Retinal pigment epithelial cell (primary cell): ENCODE measurements around the gene GATA5.

Experiments
- DNase-seq: peaks from one replicate; pipeline ENCODE4 v3.0.0-alpha.2; 2010; ENCODE audit warnings: low read depth
- H3K4me3 ChIP-seq: 2 replicates; pipeline ENCODE4 v1.5.1; 2011; ENCODE audit warnings: mild to moderate bottlenecking, low read length, control low read depth, moderate library complexity
- TF ChIP-seq, protein P1 (sequence below): conservative IDR thresholded peaks from 2 replicates; pipeline ENCODE4 v1.5.1; 2011; ENCODE audit warnings: low read depth, low read length, control low read depth, inconsistent platforms

Gene GATA5

DNA sequence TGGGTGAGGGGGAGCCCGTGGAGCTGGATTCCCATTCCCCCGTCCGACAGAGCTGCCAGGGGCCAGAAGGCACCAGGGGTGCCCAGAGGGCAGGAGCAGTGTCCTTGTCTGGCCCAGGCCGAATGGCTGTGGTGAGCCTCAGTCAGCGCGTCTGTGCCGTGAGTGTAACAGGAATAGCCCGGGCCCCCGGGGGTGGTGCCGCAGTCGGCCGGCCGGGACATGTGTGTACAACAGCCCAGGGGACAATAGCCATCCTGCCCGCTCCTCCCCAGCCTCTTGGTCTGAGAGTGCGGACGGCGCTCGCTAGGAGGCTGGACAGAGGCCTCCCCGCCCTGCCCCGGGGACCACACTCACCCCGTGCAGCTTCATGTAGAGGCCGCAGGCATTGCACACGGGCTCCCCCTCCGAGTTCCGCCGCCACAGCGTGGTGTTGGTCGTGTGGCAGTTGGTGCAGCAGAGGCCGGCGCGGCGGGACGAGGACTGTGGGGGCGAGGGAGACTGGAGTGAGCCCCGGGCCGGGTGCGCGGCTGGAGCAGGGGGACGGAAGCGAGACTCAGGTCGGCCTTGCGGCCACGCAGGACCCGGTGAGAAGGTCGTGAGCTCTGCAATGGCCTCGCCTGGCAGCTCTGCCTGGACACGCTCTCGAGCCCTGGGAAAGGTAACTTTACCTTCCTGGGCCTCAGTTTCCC lies 9.6 kb downstream of the GATA5 start:
- TF ChIP-seq, protein P1, sequence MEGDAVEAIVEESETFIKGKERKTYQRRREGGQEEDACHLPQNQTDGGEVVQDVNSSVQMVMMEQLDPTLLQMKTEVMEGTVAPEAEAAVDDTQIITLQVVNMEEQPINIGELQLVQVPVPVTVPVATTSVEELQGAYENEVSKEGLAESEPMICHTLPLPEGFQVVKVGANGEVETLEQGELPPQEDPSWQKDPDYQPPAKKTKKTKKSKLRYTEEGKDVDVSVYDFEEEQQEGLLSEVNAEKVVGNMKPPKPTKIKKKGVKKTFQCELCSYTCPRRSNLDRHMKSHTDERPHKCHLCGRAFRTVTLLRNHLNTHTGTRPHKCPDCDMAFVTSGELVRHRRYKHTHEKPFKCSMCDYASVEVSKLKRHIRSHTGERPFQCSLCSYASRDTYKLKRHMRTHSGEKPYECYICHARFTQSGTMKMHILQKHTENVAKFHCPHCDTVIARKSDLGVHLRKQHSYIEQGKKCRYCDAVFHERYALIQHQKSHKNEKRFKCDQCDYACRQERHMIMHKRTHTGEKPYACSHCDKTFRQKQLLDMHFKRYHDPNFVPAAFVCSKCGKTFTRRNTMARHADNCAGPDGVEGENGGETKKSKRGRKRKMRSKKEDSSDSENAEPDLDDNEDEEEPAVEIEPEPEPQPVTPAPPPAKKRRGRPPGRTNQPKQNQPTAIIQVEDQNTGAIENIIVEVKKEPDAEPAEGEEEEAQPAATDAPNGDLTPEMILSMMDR, result no peak
- H3K4me3 ChIP-seq, result no peak overlapping the region
- DNase-seq, result no peak

DNA sequence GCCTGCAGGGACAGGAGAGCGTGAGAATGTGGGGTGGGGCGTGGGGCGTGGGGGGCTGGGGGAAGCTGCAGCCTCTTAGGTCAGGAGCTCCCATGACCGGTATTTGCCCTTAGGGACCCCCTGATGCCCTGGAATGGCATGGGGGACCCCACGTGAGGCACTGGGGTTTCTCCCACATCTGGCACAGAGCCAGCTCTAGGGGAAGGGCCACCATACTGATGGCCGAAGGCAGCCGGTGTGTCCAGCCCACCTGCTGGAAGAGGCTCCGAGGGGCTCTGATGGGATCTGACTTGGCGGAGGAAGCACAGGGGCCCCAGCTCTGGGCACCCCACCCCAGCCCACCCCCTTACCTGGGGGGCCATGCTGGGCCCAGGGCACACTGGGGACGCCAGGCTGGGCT lies 10.8 kb downstream of the GATA5 start:
- no peak for DNase-seq
- no peak overlapping the region for H3K4me3 ChIP-seq
- TF ChIP-seq, protein P1, result no peak

DNA sequence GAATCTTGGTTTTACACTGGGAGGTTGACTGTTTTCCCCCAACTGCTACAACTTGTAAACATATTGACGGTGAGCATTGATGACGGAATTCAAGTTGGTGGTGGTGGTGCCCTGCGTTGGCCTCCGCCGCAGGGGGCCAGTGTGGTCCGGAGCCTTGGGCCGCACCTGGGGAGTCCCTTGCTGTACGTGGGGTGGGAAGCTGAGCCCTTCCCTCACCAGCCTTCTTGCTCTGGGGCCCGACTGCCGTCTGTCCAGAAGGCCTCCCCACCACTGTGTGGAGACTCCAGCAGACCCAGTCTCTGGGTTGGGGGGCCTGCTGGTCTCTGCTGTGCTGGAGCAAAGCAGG lies 11.4 kb downstream of the GATA5 start:
- TF ChIP-seq, protein P1, result no peak
- DNase-seq, result no peak
- no peak overlapping the region for H3K4me3 ChIP-seq

DNA sequence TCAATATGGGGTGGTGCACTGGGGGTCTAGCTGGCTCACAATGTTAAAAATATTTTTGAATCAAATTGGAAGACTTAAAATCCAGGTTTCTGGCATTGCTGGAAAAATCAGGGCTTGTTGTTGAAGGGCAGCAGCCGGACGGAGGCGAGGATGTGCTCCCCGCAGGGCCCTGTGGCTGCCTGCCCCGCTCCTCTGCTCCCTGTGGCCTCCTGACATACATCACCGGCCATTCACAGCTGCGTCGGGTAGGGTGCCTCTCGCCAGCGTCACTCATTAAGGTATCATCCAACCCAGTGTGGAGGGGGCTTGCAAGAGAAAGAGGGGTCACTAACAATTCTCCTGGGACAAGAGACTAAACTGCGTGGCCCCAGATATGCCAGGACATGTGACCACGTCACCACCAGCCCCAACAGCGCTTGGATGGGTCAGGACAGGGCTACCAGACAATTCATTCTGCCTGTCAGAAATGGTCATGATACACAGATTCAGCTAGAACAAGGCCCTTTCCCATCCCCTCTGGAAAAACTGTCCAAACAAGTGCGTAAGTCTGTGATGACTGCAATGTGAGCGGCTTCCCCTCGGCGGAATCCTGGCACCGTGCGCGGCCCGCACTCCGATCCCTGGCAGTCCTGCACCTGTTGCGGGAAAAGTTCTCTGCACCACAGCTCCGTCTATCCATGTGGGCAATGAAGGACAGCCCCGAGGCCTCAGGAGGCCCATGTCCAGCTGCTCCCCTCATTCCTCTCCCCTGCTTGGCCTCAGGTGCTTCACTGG lies 12.0 kb downstream of the GATA5 start:
- TF ChIP-seq, protein P1, result no peak
- no peak for DNase-seq
- H3K4me3 ChIP-seq, result no peak overlapping the region

DNA sequence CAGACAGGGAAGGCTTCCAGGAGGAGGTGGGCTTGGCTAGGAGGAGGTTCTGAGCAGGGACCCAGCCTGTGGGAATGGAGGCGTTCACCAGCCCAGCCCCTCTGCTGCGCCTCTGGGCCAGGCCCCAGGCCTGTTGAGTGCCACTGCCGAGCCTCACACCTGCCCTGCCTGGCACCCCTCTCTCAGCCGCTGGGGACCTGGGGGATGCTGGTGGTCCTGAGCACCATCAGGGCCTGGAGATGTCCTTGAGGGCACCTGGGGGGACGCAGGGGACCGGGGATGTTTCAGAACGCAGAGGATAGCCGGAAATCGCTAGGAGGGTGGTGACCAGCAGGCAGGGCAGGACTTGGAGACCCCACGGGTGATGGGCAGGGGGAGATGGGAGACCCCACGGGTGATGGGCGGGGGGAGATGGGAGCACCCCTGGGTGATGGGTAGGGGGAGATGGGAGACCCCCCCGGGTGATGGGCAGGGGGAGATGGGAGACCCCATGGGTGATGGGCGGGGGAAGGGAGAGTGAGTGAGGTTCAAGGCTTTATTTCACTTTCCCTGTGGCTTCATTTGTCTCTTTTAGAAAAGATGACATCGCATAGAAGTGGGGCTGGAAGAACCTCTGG lies 12.7 kb downstream of the GATA5 start:
- no peak overlapping the region for H3K4me3 ChIP-seq
- TF ChIP-seq, protein P1, result no peak
- no peak for DNase-seq

DNA sequence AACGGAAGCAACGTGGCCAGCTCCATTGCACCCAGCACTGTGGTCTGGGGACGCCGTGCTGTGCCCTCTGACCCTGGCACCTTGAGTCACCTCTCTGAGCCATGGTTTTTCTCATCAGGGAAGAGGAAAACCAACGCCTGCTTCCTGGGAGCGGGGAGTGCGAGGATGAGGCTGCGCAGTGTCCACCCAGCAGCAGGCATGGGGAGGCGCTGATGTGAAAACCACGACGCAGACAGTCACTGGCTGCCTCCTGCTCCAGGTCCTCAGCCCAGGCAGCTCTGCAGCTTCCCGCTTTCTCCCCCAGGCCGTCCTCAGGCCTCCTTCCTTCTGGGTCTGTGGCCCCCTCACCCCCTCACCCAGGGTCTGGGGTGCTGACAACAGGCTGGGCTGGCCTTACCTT lies 14.0 kb downstream of the GATA5 start:
- no peak for DNase-seq
- TF ChIP-seq, protein P1, result no peak
- no peak overlapping the region for H3K4me3 ChIP-seq
